HCT116 (cell line): ENCODE results near the gene CCT5. TPM values are rescaled to one million over a fixed set of nuclear protein-coding genes. Genes with fewer than 3 reads are reported as not detected.
"Not testable (repeated sequence)": the region's sequence is repeated elsewhere in the genome, so short reads cannot be mapped to it uniquely, and the experiment has no call there.

Experiments
- ATAC-seq: fragments of 200-7000 bp; cut with Tn5 transposase; 2 replicates; pipeline ENCODE4 v1.9.1; 2020; ENCODE audit warnings: mild to moderate bottlenecking, moderate library complexity
- BruUV-seq: library from RNA; stranded (reverse); fragments of 400-500 nt; replicated peaks from 2 replicates; lab custom pipeline; 2021; lab: Mats Ljungman, UMichigan
- CTCF ChIA-PET: fragments of 300-600 bp; sonication (Branson Sonifier 250); formaldehyde crosslinking; loops from one replicate; lab custom pipeline; 2021; ENCODE audit warnings: antibody characterized with exemption; lab: Charles Lee
- POLR2A ChIA-PET: fragments of 300-600, 350-600 bp; sonication (Branson Sonifier 250); formaldehyde crosslinking; loops from one replicate; lab custom pipeline; 2021; ENCODE audit warnings: antibody characterized with exemption; lab: Charles Lee
- RAD21 ChIA-PET, 2 experiments: fragments of 300-600 bp; sonication (Branson Sonifier 250); formaldehyde crosslinking; loops; one replicate each; lab custom pipeline; 2023; ENCODE audit warnings: low total read pairs in 2 of 2; ENCODE audit not compliant: uncharacterized antibody in 2 of 2, unreplicated experiment in 2 of 2, low non-redundant PET in 1 of 2; lab: Charles Lee
- DNase-seq: peaks from one replicate; pipeline ENCODE4 v3.0.0-alpha.2; 2010; ENCODE audit warnings: low read depth, low spot score
- H2AFZ ChIP-seq: fragments of 200-600 bp; shearing (Covaris generic), sonication (generic); 2 replicates; pipeline ENCODE4 v1.6.1; 2017; ENCODE audit warnings: low read depth, mixed run types, mixed read lengths, antibody characterized with exemption, low read length; ENCODE audit not compliant: poor library complexity, severe bottlenecking
- H3K27ac ChIP-seq: 2 replicates; pipeline ENCODE4 v1.5.1; 2012; ENCODE audit warnings: low read depth, low read length
- H3K27me3 ChIP-seq: fragments of 200-600 bp; sonication (generic); 2 replicates; pipeline ENCODE4 v1.6.1; 2016; ENCODE audit warnings: mixed run types, low read length, mixed read lengths; ENCODE audit not compliant: insufficient read depth
- H3K36me3 ChIP-seq, 2 experiments: fragments of 200-500 bp in 1 of 2; fragments of 200-600 bp in 1 of 2; sonication (Bioruptor generic) in 1 of 2; sonication (generic) in 1 of 2; 2 replicates each; pipeline versions ENCODE4 v1.5.1 to v1.6.1; 2014 to 2016; ENCODE audit warnings: low read length in 2 of 2, inconsistent platforms in 1 of 2, mixed read lengths in 1 of 2, mixed run types in 1 of 2; ENCODE audit not compliant: insufficient read depth in 2 of 2, control insufficient read depth in 1 of 2
- H3K4me1 ChIP-seq, 2 experiments: fragments of 200-600 bp in 1 of 2; sonication (generic) in 1 of 2; 2 replicates each; pipeline versions ENCODE4 v1.5.1 to v1.6.1; 2012 to 2017; ENCODE audit warnings: low read length in 2 of 2, inconsistent platforms in 1 of 2, mild to moderate bottlenecking in 1 of 2, mixed read lengths in 1 of 2, mixed run types in 1 of 2, moderate library complexity in 1 of 2; ENCODE audit not compliant: insufficient read depth in 2 of 2, control insufficient read depth in 1 of 2
- H3K4me2 ChIP-seq: fragments of 200-600 bp; sonication (generic); 2 replicates; pipeline ENCODE4 v1.6.1; 2017; ENCODE audit warnings: mixed run types, low read length, mixed read lengths
- H3K4me3 ChIP-seq, 2 experiments: fragments of 200-600 bp in 1 of 2; sonication (generic) in 1 of 2; replicated peaks in 1 of 2; 2 replicates each; pipeline ENCODE4 v1.5.1; 2011 to 2016; ENCODE audit warnings: low read length in 2 of 2, control low read depth in 1 of 2, low read depth in 1 of 2, mild to moderate bottlenecking in 1 of 2, mixed read lengths in 1 of 2, mixed run types in 1 of 2
- H3K79me2 ChIP-seq: fragments of 200-600 bp; sonication (generic); 2 replicates; pipeline ENCODE4 v1.6.1; 2017; ENCODE audit warnings: mild to moderate bottlenecking, mixed run types, low read length, moderate library complexity, mixed read lengths; ENCODE audit not compliant: insufficient read depth
- H3K9ac ChIP-seq: fragments of 200-600 bp; sonication (generic); 2 replicates; pipeline ENCODE4 v1.6.1; 2016; ENCODE audit warnings: low read length, mixed read lengths
- H3K9me2 ChIP-seq: fragments of 200-600 bp; sonication (generic), shearing (Covaris generic); 2 replicates; pipeline ENCODE4 v1.6.1; 2017; ENCODE audit warnings: mixed run types, mild to moderate bottlenecking, moderate library complexity; ENCODE audit not compliant: insufficient read depth
- H3K9me3 ChIP-seq, 2 experiments: fragments of 200-500 bp in 1 of 2; fragments of 200-600 bp in 1 of 2; sonication (Bioruptor generic) in 1 of 2; sonication (generic) in 1 of 2; 2 replicates each; pipeline ENCODE4 v1.6.1; 2014 to 2017; ENCODE audit warnings: low read length in 2 of 2, mixed read lengths in 2 of 2, inconsistent platforms in 1 of 2, low read depth in 1 of 2, mild to moderate bottlenecking in 1 of 2, mixed run types in 1 of 2, moderate library complexity in 1 of 2; ENCODE audit not compliant: control insufficient read depth in 1 of 2, insufficient read depth in 1 of 2
- H4K20me1 ChIP-seq: fragments of 200-600 bp; sonication (generic), shearing (Covaris generic); 2 replicates; pipeline ENCODE4 v1.6.1; 2017; ENCODE audit warnings: mixed run types, mild to moderate bottlenecking, moderate library complexity; ENCODE audit not compliant: insufficient read depth
- CBX3 ChIP-seq: IDR thresholded peaks from 2 replicates; pipeline ENCODE4 v1.6.1; 2012; ENCODE audit warnings: low read depth
- CEBPB ChIP-seq: IDR thresholded peaks from 2 replicates; pipeline ENCODE4 v1.6.1; 2012; ENCODE audit warnings: low read depth
- EGR1 ChIP-seq: IDR thresholded peaks from 2 replicates; pipeline ENCODE4 v1.6.1; 2012; ENCODE audit warnings: low read depth
- ELF1 ChIP-seq: IDR thresholded peaks from 2 replicates; pipeline ENCODE4 v1.6.1; 2012; ENCODE audit warnings: low read depth, borderline replicate concordance
- EZH2 ChIP-seq: fragments of 200-600 bp; sonication (generic); IDR thresholded peaks from 2 replicates; pipeline ENCODE4 v1.6.1; 2017; ENCODE audit warnings: antibody characterized with exemption, mixed run types
- EZH2phosphoT487 ChIP-seq: fragments of 200-600 bp; IDR thresholded peaks from 2 replicates; pipeline ENCODE4 v1.6.1; 2018; ENCODE audit warnings: antibody characterized with exemption, borderline replicate concordance
- FOSL1 ChIP-seq: IDR thresholded peaks from 2 replicates; pipeline ENCODE4 v1.6.1; 2012; ENCODE audit warnings: low read depth
- JUND ChIP-seq: IDR thresholded peaks from 2 replicates; pipeline ENCODE4 v1.6.1; 2012
- POLR2AphosphoS5 ChIP-seq: IDR thresholded peaks from 2 replicates; pipeline ENCODE4 v1.6.1; 2011; ENCODE audit warnings: mild to moderate bottlenecking, low read depth, low read length, moderate library complexity
- RAD21 ChIP-seq: IDR thresholded peaks from 2 replicates; pipeline ENCODE4 v1.6.1; 2012; ENCODE audit warnings: low read depth, mild to moderate bottlenecking
- SIN3A ChIP-seq: IDR thresholded peaks from 2 replicates; pipeline ENCODE4 v1.6.1; 2012; ENCODE audit warnings: low read depth
- SP1 ChIP-seq: IDR thresholded peaks from 2 replicates; pipeline ENCODE4 v1.6.1; 2012; ENCODE audit warnings: low read depth
- TCF7L2 ChIP-seq: IDR thresholded peaks from 2 replicates; pipeline ENCODE4 v1.7.0; 2011; ENCODE audit warnings: borderline replicate concordance, inconsistent platforms; ENCODE audit not compliant: insufficient read depth, insufficient read length; ENCODE audit errors: extremely low read depth
- YY1 ChIP-seq: IDR thresholded peaks from 2 replicates; pipeline ENCODE4 v1.6.1; 2011; ENCODE audit warnings: low read length, low read depth, moderate library complexity, mild to moderate bottlenecking; ENCODE audit not compliant: insufficient replicate concordance; ENCODE audit errors: extremely low read depth
- ZFX ChIP-seq: fragments of 450-650 bp; IDR thresholded peaks from 2 replicates; pipeline ENCODE4 v1.6.1; 2017
- ZNF274 ChIP-seq: fragments of 200-500 bp; sonication (Bioruptor generic); IDR thresholded peaks from 2 replicates; pipeline ENCODE4 v1.6.1; 2014; ENCODE audit warnings: mild to moderate bottlenecking, low read depth, low read length, inconsistent platforms
- intact Hi-C: fragments of 100-400 bp; cut with micrococcal nuclease; formaldehyde crosslinking; loops from 2 replicates; pipeline ENCODE4 v1.10.0; 2022
- total RNA-seq: library from RNA; stranded (reverse); gene quantifications from one replicate; pipeline ENCODE4 v1.2.1, GENCODE V29; 2021; ENCODE audit not compliant: unreplicated experiment
- TF ChIP-seq, protein P1 (sequence below): IDR thresholded peaks from 2 replicates; pipeline ENCODE4 v1.6.1; 2012

Gene CCT5
- total RNA-seq, 1 experiment from 2014 or later, result 489 TPM

DNA sequence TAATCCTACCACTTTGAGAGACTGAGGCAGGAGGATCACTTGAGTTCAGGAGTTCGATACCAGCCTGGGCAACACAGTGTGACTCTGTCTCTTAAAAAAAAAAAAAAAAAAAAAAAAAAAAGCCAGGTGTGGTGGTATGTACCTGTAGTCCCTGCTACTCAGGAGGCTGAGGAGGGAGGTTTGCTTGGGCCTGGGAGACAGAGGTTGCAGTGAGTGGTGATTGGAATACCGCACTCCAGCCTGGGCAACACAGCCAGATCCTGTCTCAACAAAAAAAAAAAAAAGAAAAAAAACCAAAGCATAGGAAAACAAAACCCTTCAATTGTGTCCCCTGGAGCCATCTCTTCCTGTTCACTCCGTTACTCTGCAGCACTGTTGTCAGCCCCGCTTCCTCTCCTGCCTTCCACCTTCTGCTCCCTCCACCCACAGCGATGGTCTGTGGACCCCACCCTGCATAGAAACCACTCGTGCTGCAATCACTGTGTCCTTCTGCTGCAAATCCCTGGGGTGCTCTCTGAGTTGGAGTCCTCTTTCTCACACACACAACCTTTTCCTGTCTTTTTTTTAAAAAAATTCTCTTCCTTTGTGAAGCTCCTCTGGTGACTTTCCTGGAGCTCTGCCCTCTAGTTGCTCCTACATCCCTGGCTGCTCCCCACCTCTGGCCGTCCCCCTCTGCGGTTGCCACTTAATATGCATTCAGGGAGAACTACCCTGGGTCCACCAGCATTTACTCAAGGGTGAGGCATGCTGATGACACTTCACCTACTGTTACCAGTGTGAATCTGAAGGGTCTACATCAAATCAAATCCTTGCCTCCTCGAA, 22.2 kb downstream of the CCT5 start:
- intact Hi-C loops, result no loop called here
- H3K9me3 ChIP-seq, result no peaks in the 10 kb centered on the region
- H3K4me3 ChIP-seq, result no peak overlapping the region
- peaks cover 0 to 2% of the 10 kb centered on the region in 2 experiments; a peak in 1 of 4 replicates for H3K4me1 ChIP-seq
- H3K27me3 ChIP-seq, result no peaks in the 10 kb centered on the region
- ChIA-PET CTCF (no interaction called here), POLR2A (no interaction called here), RAD21 (no interaction called here)
- ATAC-seq, result no peak
- no TSS peak for BruUV-seq
- DNase-seq, result no peak
- H3K4me2 ChIP-seq, result no peak overlapping the region
- TF ChIP-seq CBX3 (no peak), EGR1 (no peak), JUND (no peak), SP1 (no peak), YY1 (no peak), EZH2phosphoT487 (no peak), FOSL1 (no peak), ZFX (no peak), RAD21 (no peak), CEBPB (no peak), ZNF274 (no peak), SIN3A (no peak), POLR2AphosphoS5 (no peak), ELF1 (no peak), TCF7L2 (no peak), EZH2 (no peak)
- TF ChIP-seq, protein P1, sequence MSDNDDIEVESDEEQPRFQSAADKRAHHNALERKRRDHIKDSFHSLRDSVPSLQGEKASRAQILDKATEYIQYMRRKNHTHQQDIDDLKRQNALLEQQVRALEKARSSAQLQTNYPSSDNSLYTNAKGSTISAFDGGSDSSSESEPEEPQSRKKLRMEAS, result no peak
- no peaks in the 10 kb centered on the region for H4K20me1 ChIP-seq
- H3K27ac ChIP-seq, result no peak overlapping the region
- no peak overlapping the region for H3K9ac ChIP-seq
- no peaks in the 10 kb centered on the region for H3K79me2 ChIP-seq
- H2AFZ ChIP-seq, result no peak overlapping the region
- H3K9me2 ChIP-seq, result no peaks in the 10 kb centered on the region
- no peaks in the 10 kb centered on the region for H3K36me3 ChIP-seq

DNA sequence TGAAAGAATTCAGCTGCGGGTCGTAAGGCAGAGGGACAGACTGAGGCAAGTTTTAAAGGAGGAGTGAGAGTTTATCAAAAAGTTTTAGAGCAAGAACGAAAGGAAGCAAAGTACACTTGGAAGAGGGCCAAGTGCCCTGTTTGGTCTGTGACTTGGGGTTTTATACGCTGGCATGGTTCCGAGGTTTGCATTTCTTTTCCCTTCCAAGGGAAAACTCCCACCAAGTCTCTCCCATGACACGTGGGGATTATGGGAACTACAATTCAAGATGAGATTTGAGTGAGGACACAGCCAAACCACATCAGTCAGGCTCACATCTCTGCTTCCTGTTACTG, 22.8 kb downstream of the CCT5 start:
- RAD21 ChIA-PET, BruUV-seq, H3K9me2 ChIP-seq, H3K4me3 ChIP-seq, H3K79me2 ChIP-seq, H3K36me3 ChIP-seq, H3K27me3 ChIP-seq, H3K9ac ChIP-seq, H3K27ac ChIP-seq, H3K4me2 ChIP-seq, H3K4me1 ChIP-seq, ATAC-seq, DNase-seq, intact Hi-C loops, H2AFZ ChIP-seq, H3K9me3 ChIP-seq, H4K20me1 ChIP-seq: not testable (repeated sequence)
- POLR2A ChIA-PET, result interaction anchor here (0.9 kb wide), 1 partner anchor 81 kb away, joined by 3 read pairs; the partner anchor contains the start of gene MARCHF6
- CTCF ChIA-PET, result interaction anchor here (1.0 kb wide), 1 partner anchor 11 kb away, joined by 5 read pairs; no protein-coding TSS in a partner anchor
